Stimulated activated CD4-positive, alpha-beta T cell treated with anti-CD3 and anti-CD28 coated beads, Interleukin-15, amount 100 ng/mL, for 1 hour (primary cell): Measurements from ENCODE around the gene TEC.

Source experiments
- DNase-seq, 2 donors: peaks; one replicate each; pipeline ENCODE4 v3.0.0-alpha.2; 2020; ENCODE audit warnings: low read depth in 1 of 2, low spot score in 1 of 2

The TEC gene

GRCh38 chr4:48127231-48127630 is 142.4 kb downstream of the TEC start:
- no peak for DNase-seq

- DNase-seq: no peak
Measured at GRCh38 chr4:48126621-48127020, 143.0 kb downstream of the TEC start.

- no peak for DNase-seq
Measured at GRCh38 chr4:48124870-48125269, 144.8 kb downstream of the TEC start.

GRCh38 chr4:48122756-48123155 is 146.9 kb downstream of the TEC start:
- no peak for DNase-seq

- no peak for DNase-seq
Measured at GRCh38 chr4:48121180-48121579, 148.5 kb downstream of the TEC start.

GRCh38 chr4:48120132-48120531 is 149.5 kb downstream of the TEC start:
- DNase-seq: no peak

- DNase-seq: no peak
Measured at GRCh38 chr4:48119646-48120045, 150.0 kb downstream of the TEC start.

- DNase-seq: no peak
Measured at GRCh38 chr4:48118081-48118480, 151.6 kb downstream of the TEC start.

GRCh38 chr4:48116582-48116981 is 153.1 kb downstream of the TEC start:
- DNase-seq: no peak

GRCh38 chr4:48114412-48114811 is 155.2 kb downstream of the TEC start:
- DNase-seq: no peak

GRCh38 chr4:48112017-48112667 is 157.5 kb downstream of the TEC start:
- no peak for DNase-seq

GRCh38 chr4:48110452-48110978 is 159.1 kb downstream of the TEC start:
- DNase-seq: no peak

GRCh38 chr4:48109413-48110263 is 160.0 kb downstream of the TEC start:
- no peak for DNase-seq

- DNase-seq: no peak
Measured at GRCh38 chr4:48108309-48109073, 161.1 kb downstream of the TEC start.

- no peak for DNase-seq
Measured at GRCh38 chr4:48105230-48105629, 164.4 kb downstream of the TEC start.

GRCh38 chr4:48103483-48104139 is 166.0 kb downstream of the TEC start:
- DNase-seq: no peak

- no peak for DNase-seq
Measured at GRCh38 chr4:48102303-48102702, 167.3 kb downstream of the TEC start.

- DNase-seq: no peak
Measured at GRCh38 chr4:48100256-48100655, 169.4 kb downstream of the TEC start.

- DNase-seq: no peak
Measured at GRCh38 chr4:48095441-48095840, 174.2 kb downstream of the TEC start.

- DNase-seq: no peak
Measured at GRCh38 chr4:48093991-48094416, 175.6 kb downstream of the TEC start.

GRCh38 chr4:48090621-48091020 is 179.0 kb downstream of the TEC start:
- no peak for DNase-seq
